ENCODE results near the gene CDH20. TPM values are rescaled to one million over a fixed set of nuclear protein-coding genes. Genes with fewer than 3 reads are reported as not detected.
A peak's percentile ranks its signal among the peaks of the same experiment; 100 is the strongest.

The CDH20 gene
- total RNA-seq, 4 donors from 2014 or later: 1.2 to 4.1 (median 1.6) TPM

DNA sequence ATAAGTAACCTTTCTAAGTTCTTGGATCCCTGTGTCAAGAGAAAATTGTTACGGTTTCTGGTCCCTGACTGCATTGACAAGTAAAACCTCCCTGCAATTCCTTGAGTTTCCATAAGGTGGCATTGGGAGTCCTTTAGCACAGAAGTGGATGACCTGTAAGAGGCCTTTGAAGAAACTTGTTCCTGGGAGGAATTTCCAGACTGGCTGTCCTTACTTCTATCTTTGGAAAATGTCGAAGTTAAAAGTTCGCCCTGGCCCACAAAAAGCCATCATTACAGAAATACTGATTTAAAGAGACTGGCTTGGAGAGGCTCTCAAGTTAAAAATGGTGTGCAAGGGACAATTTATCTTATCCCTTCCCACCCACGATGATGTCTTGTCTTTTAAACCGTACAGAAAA lies 218.4 kb downstream of the CDH20 start:
- TF ChIP-seq CTCF (IDR thresholded peaks at IDR 0.05) (peak; percentile 64 to 83), EP300 (IDR thresholded peaks at IDR 0.05) (no peak)
- WGBS: 30% methylated on average over 5 of the region's 5 CpGs
- no peaks in the 10 kb centered on the region for H3K36me3 ChIP-seq

DNA sequence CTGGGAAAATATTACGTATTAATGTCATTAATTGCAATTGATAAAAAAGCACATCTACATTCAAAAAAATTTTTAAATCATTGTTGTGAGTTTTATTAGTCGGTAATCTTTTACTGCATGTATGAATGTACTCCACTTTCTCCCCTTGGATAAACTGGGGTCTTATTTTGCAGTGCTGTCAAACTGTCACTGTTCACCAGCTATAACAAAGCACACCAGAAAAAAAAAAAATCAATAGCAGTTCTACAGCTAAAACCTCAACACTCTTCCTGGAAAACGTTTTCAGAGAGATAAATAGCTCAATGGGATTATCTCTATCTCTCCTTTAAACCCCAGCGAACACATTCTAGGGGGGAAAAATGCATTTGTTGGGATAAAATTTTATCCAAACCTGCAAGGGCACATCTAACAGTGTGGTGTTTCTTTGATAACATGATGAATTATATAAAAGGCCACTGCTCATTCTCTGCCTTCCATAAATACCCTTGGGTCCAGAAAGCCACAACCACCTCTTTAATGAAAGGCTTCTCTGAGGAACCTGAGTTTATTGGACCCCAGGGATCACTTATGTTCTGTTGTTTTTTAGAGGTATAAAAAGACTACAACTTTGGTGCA lies 219.9 kb downstream of the CDH20 start:
- no peak for DNase-seq (ENCODE audit: low spot score in 2 of 2)
- no peak for TF ChIP-seq CTCF (IDR thresholded peaks at IDR 0.05)
- TF ChIP-seq EP300 (IDR thresholded peaks at IDR 0.05): no peak
- TF ChIP-seq POLR2A (IDR thresholded peaks at IDR 0.05): no peak
- no peak for TF ChIP-seq POLR2AphosphoS5 (IDR thresholded peaks at IDR 0.05)
- WGBS: 82% methylated on average over 4 of the region's 4 CpGs

More for the DNA sequence above, 218.4 kb downstream of the CDH20 start:
- no peak for DNase-seq (ENCODE audit: low spot score in 2 of 2)
- H3K4me3 ChIP-seq: no peak overlapping the region
- no peak overlapping the region for H3K27ac ChIP-seq
- no peaks in the 10 kb centered on the region for H3K4me1 ChIP-seq
- no peaks in the 10 kb centered on the region for H3K27me3 ChIP-seq
- no peaks in the 10 kb centered on the region for H3K9me3 ChIP-seq

GRCh38 chr18:61554117-61554776 lies 221.0 kb downstream of the CDH20 start:
- Histone ChIP-seq H3K27ac (no peak overlapping the region), H3K4me3 (peak overlapping the region; percentile 3), H3K4me1 (no peaks in the 10 kb centered on the region), H3K36me3 (no peaks in the 10 kb centered on the region), H3K9me3 (no peaks in the 10 kb centered on the region), H3K27me3 (no peaks in the 10 kb centered on the region)
- 88% methylated on average over 62 of the region's 67 CpGs for WGBS
- no peak for TF ChIP-seq CTCF (IDR thresholded peaks at IDR 0.05)
- TF ChIP-seq POLR2AphosphoS5 (IDR thresholded peaks at IDR 0.05): no peak
- TF ChIP-seq POLR2A (IDR thresholded peaks at IDR 0.05): no peak
- no peak for TF ChIP-seq EP300 (IDR thresholded peaks at IDR 0.05)
- DNase-seq (ENCODE audit: low spot score in 2 of 2): no peak

More for the DNA sequence above, 219.9 kb downstream of the CDH20 start:
- Histone ChIP-seq H3K9me3 (no peaks in the 10 kb centered on the region), H3K27ac (no peak overlapping the region), H3K36me3 (no peaks in the 10 kb centered on the region), H3K4me3 (no peak overlapping the region), H3K27me3 (no peaks in the 10 kb centered on the region), H3K4me1 (no peaks in the 10 kb centered on the region)

GRCh38 chr18:61554946-61555361 lies 221.7 kb downstream of the CDH20 start:
- H3K4me3 ChIP-seq: no peak overlapping the region
- H3K27ac ChIP-seq: no peak overlapping the region
- TF ChIP-seq EP300 (IDR thresholded peaks at IDR 0.05) (no peak), POLR2AphosphoS5 (IDR thresholded peaks at IDR 0.05) (no peak), POLR2A (IDR thresholded peaks at IDR 0.05) (no peak), CTCF (IDR thresholded peaks at IDR 0.05) (no peak)
- WGBS: 86% methylated on average over 4 of the region's 4 CpGs
- no peak for DNase-seq (ENCODE audit: low spot score in 2 of 2)
- no peaks in the 10 kb centered on the region for H3K36me3 ChIP-seq
- H3K4me1 ChIP-seq: no peaks in the 10 kb centered on the region
- no peaks in the 10 kb centered on the region for H3K9me3 ChIP-seq
- H3K27me3 ChIP-seq: no peaks in the 10 kb centered on the region

DNA sequence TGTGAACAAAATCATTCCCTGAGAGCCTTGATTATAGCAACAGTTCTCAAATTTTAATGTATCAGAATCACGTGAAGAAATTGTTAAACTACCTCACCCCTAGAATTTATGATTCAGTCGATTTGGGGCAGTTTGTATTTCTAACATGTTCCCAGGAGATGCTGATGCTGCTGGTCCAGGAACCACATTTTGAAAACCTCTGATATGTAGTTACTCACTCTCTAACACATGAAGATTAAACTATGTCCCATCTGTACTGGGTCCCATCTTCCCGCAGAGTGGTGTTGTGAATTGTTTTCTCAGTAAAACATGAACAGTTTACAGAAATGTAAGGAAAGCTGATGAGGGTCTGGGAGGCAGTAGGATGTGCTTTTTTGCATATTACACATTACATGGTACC lies 223.1 kb downstream of the CDH20 start:
- no peaks in the 10 kb centered on the region for H3K4me1 ChIP-seq
- no peaks in the 10 kb centered on the region for H3K9me3 ChIP-seq
- H3K27ac ChIP-seq: no peak overlapping the region
- H3K4me3 ChIP-seq: no peak overlapping the region
- TF ChIP-seq CTCF (IDR thresholded peaks at IDR 0.05) (no peak), POLR2A (IDR thresholded peaks at IDR 0.05) (no peak), EP300 (IDR thresholded peaks at IDR 0.05) (no peak), POLR2AphosphoS5 (IDR thresholded peaks at IDR 0.05) (no peak)
- WGBS: 83% methylated on average over 3 of the region's 3 CpGs
- no peak for DNase-seq (ENCODE audit: low spot score in 2 of 2)
- no peaks in the 10 kb centered on the region for H3K27me3 ChIP-seq
- H3K36me3 ChIP-seq: no peaks in the 10 kb centered on the region

All from suprapubic skin (tissue), 4 donors.